GM18508 (cell line): Measurements from ENCODE around the gene SIK2.

Experiments used
- ATAC-seq: cut with Tn5 transposase; IDR thresholded peaks from one replicate; pipeline ENCODE4 v1.9.1; 2021; ENCODE audit warnings: moderate number of reproducible peaks; ENCODE audit not compliant: insufficient read depth, unreplicated experiment

Gene SIK2

GRCh38 chr11:111776398-111777093 lies 174.3 kb downstream of the SIK2 start:
- peak; percentile 83 for ATAC-seq

- ATAC-seq: peak; percentile 36
These were observed 175.1 kb downstream of the SIK2 start for GRCh38 chr11:111777094-111778046.

GRCh38 chr11:111778047-111778558 lies 175.9 kb downstream of the SIK2 start:
- ATAC-seq: no peak

GRCh38 chr11:111779118-111779517 lies 176.9 kb downstream of the SIK2 start:
- ATAC-seq: no peak
